ENCODE results near the gene WSB1. TPM values are rescaled to one million over a fixed set of nuclear protein-coding genes. Genes with fewer than 3 reads are reported as not detected.
A peak's percentile ranks its signal among the peaks of the same experiment; 100 is the strongest.

Gene WSB1
- total and polyA plus RNA-seq, 12 donors, result 42.5 to 125 (median 60.5) TPM

DNA sequence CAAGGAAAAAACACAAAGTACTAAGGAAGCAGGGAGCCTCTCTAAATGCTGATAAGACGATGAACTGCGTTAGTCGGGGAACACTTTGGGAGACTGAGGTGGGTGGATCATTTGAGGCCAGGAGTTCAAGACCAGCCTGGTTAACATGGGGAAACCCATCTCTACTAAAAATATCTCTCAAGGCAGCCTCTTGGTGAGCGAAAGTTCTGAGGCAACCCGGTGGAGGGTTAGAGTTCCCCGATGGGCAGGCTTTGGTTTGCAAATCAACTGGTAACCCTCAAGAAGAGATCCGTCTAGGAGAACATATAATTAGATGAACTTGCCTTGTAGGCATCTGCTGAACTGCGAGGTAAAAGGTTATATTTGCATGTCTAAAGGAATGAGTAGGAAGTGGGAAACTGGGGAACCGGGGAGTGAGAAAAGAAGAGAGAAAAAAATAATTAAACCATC, 44.6 kb downstream of the WSB1 start:
- no peak for DNase-seq
- Histone ChIP-seq H3K4me3 (no peak overlapping the region), H3K36me3 (peaks cover 0 to 4% (median 0%) of the 10 kb centered on the region in 9 donors), H3K27ac (no peak overlapping the region), H3K27me3 (no peaks in the 10 kb centered on the region), H3K9me3 (no peaks in the 10 kb centered on the region), H3K4me1 (peaks cover 3 to 45% (median 32%) of the 10 kb centered on the region in 9 donors)
- 77 to 81% methylated on average over 9 of the region's 9 CpGs for WGBS, 2 donors
- ATAC-seq, result no peak
- TF ChIP-seq, protein P1, sequence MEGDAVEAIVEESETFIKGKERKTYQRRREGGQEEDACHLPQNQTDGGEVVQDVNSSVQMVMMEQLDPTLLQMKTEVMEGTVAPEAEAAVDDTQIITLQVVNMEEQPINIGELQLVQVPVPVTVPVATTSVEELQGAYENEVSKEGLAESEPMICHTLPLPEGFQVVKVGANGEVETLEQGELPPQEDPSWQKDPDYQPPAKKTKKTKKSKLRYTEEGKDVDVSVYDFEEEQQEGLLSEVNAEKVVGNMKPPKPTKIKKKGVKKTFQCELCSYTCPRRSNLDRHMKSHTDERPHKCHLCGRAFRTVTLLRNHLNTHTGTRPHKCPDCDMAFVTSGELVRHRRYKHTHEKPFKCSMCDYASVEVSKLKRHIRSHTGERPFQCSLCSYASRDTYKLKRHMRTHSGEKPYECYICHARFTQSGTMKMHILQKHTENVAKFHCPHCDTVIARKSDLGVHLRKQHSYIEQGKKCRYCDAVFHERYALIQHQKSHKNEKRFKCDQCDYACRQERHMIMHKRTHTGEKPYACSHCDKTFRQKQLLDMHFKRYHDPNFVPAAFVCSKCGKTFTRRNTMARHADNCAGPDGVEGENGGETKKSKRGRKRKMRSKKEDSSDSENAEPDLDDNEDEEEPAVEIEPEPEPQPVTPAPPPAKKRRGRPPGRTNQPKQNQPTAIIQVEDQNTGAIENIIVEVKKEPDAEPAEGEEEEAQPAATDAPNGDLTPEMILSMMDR (IDR thresholded peaks at IDR 0.05), result no peak
- intact Hi-C loops (cut with DNase I), result no loop called here

DNA sequence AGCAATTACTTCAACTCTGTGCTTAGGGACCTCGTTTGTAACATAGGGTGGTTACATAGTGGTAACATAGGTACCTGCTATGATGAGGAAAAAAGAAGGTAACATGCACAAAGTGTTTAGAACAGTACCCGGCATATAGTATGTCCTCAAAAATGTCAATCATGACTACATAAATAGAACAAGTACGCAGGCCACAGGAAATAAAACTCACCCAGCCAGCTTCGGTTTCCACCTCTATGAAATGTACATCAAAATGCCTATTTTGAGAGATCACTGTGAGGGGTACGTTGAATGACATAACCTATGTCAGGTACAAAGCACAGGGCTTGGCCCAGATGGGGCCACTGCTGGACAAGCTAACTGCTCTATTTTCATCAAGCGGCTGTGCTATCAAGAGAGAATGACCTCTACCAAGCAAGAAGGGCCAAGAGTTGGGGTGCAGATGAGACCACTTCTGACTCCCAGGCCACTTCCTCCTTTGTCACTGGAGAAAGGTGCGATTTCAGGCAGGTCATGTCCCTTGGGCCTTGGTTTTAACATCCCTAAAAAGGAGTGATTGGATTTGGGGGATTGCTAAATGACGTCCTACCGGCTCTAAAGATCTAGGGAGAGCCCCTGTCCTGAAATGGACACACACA, 45.4 kb downstream of the WSB1 start:
- peaks cover 3 to 45% (median 32%) of the 10 kb centered on the region in 9 donors for H3K4me1 ChIP-seq
- TF ChIP-seq, protein P1 (IDR thresholded peaks at IDR 0.05), result no peak
- no peak overlapping the region for H3K4me3 ChIP-seq
- DNase-seq, result no peak
- H3K36me3 ChIP-seq, result peaks cover 0 to 4% (median 0%) of the 10 kb centered on the region in 9 donors
- ATAC-seq, result peak in 1 of 8 donors; percentile 9
- WGBS, 2 donors, result 71 to 77% methylated on average over 9 of the region's 9 CpGs
- no peaks in the 10 kb centered on the region for H3K27me3 ChIP-seq
- no peaks in the 10 kb centered on the region for H3K9me3 ChIP-seq
- H3K27ac ChIP-seq, result no peak overlapping the region
- intact Hi-C loops (cut with DNase I), result no loop called here

DNA sequence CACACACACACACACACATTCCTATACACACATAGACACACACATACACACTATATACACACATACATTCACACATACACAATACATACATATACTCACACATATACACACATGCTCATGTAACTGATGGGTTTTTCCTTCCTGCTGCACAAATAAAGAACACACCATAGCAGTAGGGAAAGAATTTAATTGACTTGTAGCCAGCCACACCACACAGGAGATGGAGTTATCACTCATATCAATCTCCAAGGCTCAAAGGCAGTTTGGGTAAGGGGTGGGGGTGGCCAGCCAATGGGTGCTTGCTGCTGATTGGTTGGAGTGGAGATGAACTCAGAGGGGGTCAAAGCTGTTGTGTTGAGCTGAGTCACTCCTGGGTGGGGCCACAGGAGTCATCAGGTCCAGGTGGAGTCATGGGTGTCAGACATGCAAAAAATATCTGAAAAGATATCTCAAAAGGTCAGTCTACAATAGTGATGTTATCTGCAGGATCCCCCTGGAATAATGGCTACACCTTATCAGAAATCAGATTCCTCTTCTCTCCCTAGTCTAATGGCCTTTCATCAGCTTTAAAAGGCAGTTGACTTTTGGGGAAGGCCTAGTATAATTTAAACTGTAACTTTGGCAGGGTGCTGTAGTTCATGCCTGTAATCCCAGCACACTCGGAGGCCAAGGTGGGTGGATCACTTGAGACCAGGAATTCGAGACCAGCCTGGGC, 46.1 kb downstream of the WSB1 start:
- 82 to 84% methylated on average over 2 of the region's 2 CpGs for WGBS, 2 donors
- H3K9me3 ChIP-seq, result no peaks in the 10 kb centered on the region
- H3K4me3 ChIP-seq, result no peak overlapping the region
- DNase-seq (no peak), ATAC-seq (peak in 1 of 8 donors; percentile 46)
- H3K27me3 ChIP-seq, result no peaks in the 10 kb centered on the region
- peaks cover 0 to 4% (median 0%) of the 10 kb centered on the region in 9 donors for H3K36me3 ChIP-seq
- TF ChIP-seq, protein P1 (IDR thresholded peaks at IDR 0.05), result no peak
- peak overlapping the region in 1 of 10 donors; percentile 36 for H3K27ac ChIP-seq
- peaks cover 6 to 49% (median 34%) of the 10 kb centered on the region in 9 donors for H3K4me1 ChIP-seq
- intact Hi-C loops (cut with DNase I), result loop anchor here in 1 of 10 donors (5.0 kb wide), 1 partner anchor 98 kb away; no protein-coding TSS in a partner anchor

DNA sequence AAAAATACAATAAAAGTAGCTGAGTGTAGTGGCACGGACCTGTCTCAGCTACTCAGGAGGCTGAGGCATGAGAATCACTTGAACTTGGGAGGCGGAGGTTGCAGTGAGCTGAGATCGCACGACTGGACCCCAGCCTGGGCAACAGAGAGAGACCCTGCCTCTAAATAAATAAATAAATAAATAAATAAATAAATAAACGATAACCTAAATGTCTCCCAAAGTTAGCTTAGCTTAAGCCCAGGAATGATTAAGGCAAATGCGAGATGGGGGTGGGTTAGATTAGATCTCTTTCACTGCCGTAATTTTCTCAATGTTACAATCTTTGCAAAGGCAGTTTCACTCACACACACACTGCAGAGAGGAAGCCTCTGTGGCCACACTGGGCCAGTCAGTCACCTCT, 46.7 kb downstream of the WSB1 start:
- Histone ChIP-seq H3K4me3 (no peak overlapping the region), H3K27me3 (no peaks in the 10 kb centered on the region), H3K9me3 (no peaks in the 10 kb centered on the region), H3K4me1 (peaks cover 6 to 50% (median 34%) of the 10 kb centered on the region in 9 donors), H3K36me3 (peaks cover 0 to 4% (median 0%) of the 10 kb centered on the region in 9 donors), H3K27ac (peak overlapping the region in 4 of 10 donors; percentile 6 to 36 (median 13))
- intact Hi-C loops (cut with DNase I), result loop anchor here in 1 of 10 donors (5.0 kb wide), 1 partner anchor 98 kb away; no protein-coding TSS in a partner anchor
- DNase-seq (no peak), ATAC-seq (no peak)
- WGBS, 2 donors, result 89 to 92% methylated on average over 7 of the region's 7 CpGs
- TF ChIP-seq, protein P1 (IDR thresholded peaks at IDR 0.05), result no peak
